Caco-2 (cell line): ENCODE data around the gene H6PD. TPM values are rescaled to one million over a fixed set of nuclear protein-coding genes. Genes with fewer than 3 reads are reported as not detected.

ENCODE experiments used
- BruUV-seq: library from RNA; stranded (reverse); fragments of 400-500 nt; replicated peaks from 2 replicates; lab custom pipeline; 2021; lab: Mats Ljungman, UMichigan
- CTCF ChIA-PET: fragments of 300-600 bp; sonication (Branson Sonifier 250); formaldehyde crosslinking; loops from one replicate; lab custom pipeline; 2022; ENCODE audit warnings: antibody characterized with exemption; lab: Charles Lee
- POLR2A ChIA-PET: fragments of 300-600 bp; sonication (Branson Sonifier 250); formaldehyde crosslinking; loops from one replicate; lab custom pipeline; 2022; ENCODE audit warnings: antibody characterized with exemption; lab: Charles Lee
- DNase-seq, 2 experiments: peaks; one replicate each; pipeline versions ENCODE4 v3.0.0 to v3.0.0-alpha.2; 2020 to 2022
- H3K27me3 ChIP-seq: replicated peaks from 2 replicates; pipeline ENCODE4 v1.6.0; 2011; ENCODE audit warnings: low read length; ENCODE audit not compliant: control insufficient read depth, insufficient read depth
- H3K36me3 ChIP-seq: 2 replicates; pipeline ENCODE4 v1.5.1; 2011; ENCODE audit warnings: low read length; ENCODE audit not compliant: control insufficient read depth, insufficient read depth
- H3K4me1 ChIP-seq: fragments of 250-450 bp; sonication (Bioruptor Pico); 2 replicates; pipeline ENCODE4 v1.5.1; 2020; ENCODE audit warnings: mild to moderate bottlenecking
- H3K4me3 ChIP-seq: 2 replicates; pipeline ENCODE4 v1.5.1; 2011; ENCODE audit warnings: low read depth, mild to moderate bottlenecking, control low read depth, low read length
- H3K9me3 ChIP-seq: fragments of 250-450 bp; sonication (Bioruptor Pico); 2 replicates; pipeline ENCODE4 v1.5.1; 2020; ENCODE audit warnings: mild to moderate bottlenecking, moderate library complexity
- H3K27ac Mint-ChIP-seq: one replicate; pipeline ENCODE4 v1.8.0; 2022; ENCODE audit warnings: mixed read lengths; ENCODE audit not compliant: unreplicated experiment
- H3K27me3 Mint-ChIP-seq: one replicate; pipeline ENCODE4 v1.8.0; 2022; ENCODE audit warnings: mixed read lengths; ENCODE audit not compliant: insufficient read depth, unreplicated experiment
- H3K36me3 Mint-ChIP-seq: one replicate; pipeline ENCODE4 v1.8.0; 2022; ENCODE audit warnings: mild to moderate bottlenecking, mixed read lengths; ENCODE audit not compliant: insufficient read depth, unreplicated experiment
- H3K4me1 Mint-ChIP-seq: one replicate; pipeline ENCODE4 v1.8.0; 2022; ENCODE audit warnings: low read depth, mixed read lengths; ENCODE audit not compliant: unreplicated experiment
- H3K4me3 Mint-ChIP-seq: one replicate; pipeline ENCODE4 v1.8.0; 2022; ENCODE audit warnings: mild to moderate bottlenecking, moderate library complexity, mixed read lengths; ENCODE audit not compliant: unreplicated experiment
- H3K9me3 Mint-ChIP-seq: one replicate; pipeline ENCODE4 v1.8.0; 2022; ENCODE audit warnings: mixed read lengths; ENCODE audit not compliant: unreplicated experiment
- intact Hi-C: fragments of 100-400 bp; cut with micrococcal nuclease; formaldehyde crosslinking; loops from one replicate; pipeline ENCODE4 v1.10.0; 2022; ENCODE audit not compliant: unreplicated experiment
- total RNA-seq: library from RNA; stranded (reverse); gene quantifications from 2 replicates; pipeline ENCODE4 v1.2.3, GENCODE V29; 2022
- TF ChIP-seq, protein P1 (sequence below), 2 experiments: fragments of 200-600 bp in 1 of 2; IDR thresholded peaks; 1 replicate in 1 of 2; 2 replicates in 1 of 2; pipeline versions ENCODE4 v1.5.1 to v1.8.0; 2011 to 2022; ENCODE audit warnings: antibody characterized with exemption in 1 of 2, control low read depth in 1 of 2, inconsistent platforms in 1 of 2, low read depth in 1 of 2, low read length in 1 of 2, mild to moderate bottlenecking in 1 of 2, moderate library complexity in 1 of 2; ENCODE audit not compliant: insufficient read depth in 1 of 2, severe bottlenecking in 1 of 2, unreplicated experiment in 1 of 2

Gene H6PD
- total RNA-seq, 1 experiment from 2014 or later, result 13.0 TPM

DNA sequence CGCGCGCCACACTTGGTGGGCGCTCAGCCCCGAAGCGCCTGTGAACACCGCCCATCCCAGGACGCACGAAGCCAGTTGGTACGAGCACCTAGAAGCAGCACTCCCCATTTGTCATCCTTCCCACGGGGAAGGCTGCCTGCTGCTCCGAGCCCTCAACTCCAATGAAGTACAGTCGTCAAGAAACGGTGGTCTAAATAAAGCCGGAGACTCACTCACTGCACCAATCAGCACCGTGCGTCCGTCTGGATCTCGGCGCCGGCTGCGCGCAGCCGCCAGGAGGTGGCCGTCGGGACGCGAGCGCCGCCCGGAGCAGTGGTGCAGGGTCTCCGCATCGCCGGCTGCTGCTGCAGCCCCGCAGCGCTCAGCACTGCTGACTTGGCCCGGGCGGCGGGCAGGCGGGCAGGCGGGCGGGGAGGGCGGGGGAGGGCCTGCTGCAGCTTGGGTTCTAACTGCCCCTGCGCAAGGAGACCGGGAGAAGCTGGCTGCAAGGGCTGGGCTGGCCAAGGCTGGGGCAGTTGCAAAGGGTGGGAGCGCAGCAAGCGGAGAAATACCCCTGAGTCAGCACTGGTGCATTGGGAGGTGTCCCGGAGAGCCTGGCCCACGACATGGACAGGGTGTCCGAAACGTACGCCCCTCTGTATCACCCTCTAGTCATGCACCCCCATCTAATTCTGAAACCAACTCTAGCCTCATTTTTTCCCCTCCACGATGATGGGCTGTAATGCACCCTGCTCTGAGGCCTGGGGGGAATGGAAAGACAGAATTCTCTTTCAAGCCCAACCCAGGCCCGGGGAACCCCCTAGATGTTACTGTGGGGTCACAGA lies 35.8 kb upstream of the H6PD start:
- Mint-ChIP-seq H3K4me1 (no peaks in the 10 kb centered on the region), H3K27ac (no peak overlapping the region), H3K4me3 (no peak overlapping the region), H3K9me3 (no peaks in the 10 kb centered on the region), H3K36me3 (no peaks in the 10 kb centered on the region), H3K27me3 (no peaks in the 10 kb centered on the region)
- no TSS peak for BruUV-seq
- ChIA-PET POLR2A (no interaction called here), CTCF (no interaction called here)
- intact Hi-C loops, result no loop called here
- H3K4me3 ChIP-seq, result no peak overlapping the region
- H3K27me3 ChIP-seq, result no peaks in the 10 kb centered on the region
- no peaks in the 10 kb centered on the region for H3K36me3 ChIP-seq
- no peaks in the 10 kb centered on the region for H3K9me3 ChIP-seq
- TF ChIP-seq, protein P1, sequence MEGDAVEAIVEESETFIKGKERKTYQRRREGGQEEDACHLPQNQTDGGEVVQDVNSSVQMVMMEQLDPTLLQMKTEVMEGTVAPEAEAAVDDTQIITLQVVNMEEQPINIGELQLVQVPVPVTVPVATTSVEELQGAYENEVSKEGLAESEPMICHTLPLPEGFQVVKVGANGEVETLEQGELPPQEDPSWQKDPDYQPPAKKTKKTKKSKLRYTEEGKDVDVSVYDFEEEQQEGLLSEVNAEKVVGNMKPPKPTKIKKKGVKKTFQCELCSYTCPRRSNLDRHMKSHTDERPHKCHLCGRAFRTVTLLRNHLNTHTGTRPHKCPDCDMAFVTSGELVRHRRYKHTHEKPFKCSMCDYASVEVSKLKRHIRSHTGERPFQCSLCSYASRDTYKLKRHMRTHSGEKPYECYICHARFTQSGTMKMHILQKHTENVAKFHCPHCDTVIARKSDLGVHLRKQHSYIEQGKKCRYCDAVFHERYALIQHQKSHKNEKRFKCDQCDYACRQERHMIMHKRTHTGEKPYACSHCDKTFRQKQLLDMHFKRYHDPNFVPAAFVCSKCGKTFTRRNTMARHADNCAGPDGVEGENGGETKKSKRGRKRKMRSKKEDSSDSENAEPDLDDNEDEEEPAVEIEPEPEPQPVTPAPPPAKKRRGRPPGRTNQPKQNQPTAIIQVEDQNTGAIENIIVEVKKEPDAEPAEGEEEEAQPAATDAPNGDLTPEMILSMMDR (IDR thresholded peaks at IDR 0.05; ENCODE audit: insufficient read depth in 1 of 2, low read depth in 1 of 2, low read length in 1 of 2, severe bottlenecking in 1 of 2, unreplicated experiment in 1 of 2), result no peak
- H3K4me1 ChIP-seq, result peaks cover 16% of the 10 kb centered on the region
- no peak for DNase-seq

DNA sequence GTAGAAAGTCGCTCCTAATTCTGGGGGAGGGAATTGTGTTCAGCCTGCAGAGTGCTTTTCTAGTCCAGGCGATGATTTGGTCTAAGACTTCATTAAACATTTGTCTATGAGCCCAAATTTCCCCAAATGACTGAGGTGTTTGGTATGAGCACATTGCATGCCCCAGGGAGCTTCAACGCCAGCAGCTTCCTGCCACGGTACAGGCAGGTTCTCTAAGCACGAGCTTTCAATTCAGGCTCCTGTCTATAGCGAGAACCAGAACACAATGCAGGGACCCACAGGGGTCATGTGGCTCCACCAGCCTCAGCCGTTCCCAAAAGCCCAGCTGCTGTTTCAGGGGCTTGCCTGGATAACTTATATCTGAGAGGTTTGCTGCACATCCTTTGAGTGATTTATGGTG lies 34.1 kb upstream of the H6PD start:
- Mint-ChIP-seq H3K27ac (no peak overlapping the region), H3K9me3 (no peaks in the 10 kb centered on the region), H3K27me3 (no peaks in the 10 kb centered on the region), H3K4me3 (no peak overlapping the region), H3K4me1 (peaks cover 5% of the 10 kb centered on the region), H3K36me3 (no peaks in the 10 kb centered on the region)
- BruUV-seq, result no TSS peak
- H3K27me3 ChIP-seq, result no peaks in the 10 kb centered on the region
- TF ChIP-seq, protein P1 (IDR thresholded peaks at IDR 0.05; ENCODE audit: insufficient read depth in 1 of 2, low read depth in 1 of 2, low read length in 1 of 2, severe bottlenecking in 1 of 2, unreplicated experiment in 1 of 2), result no peak
- peaks cover 27% of the 10 kb centered on the region for H3K4me1 ChIP-seq
- intact Hi-C loops, result no loop called here
- no peak for DNase-seq
- no peaks in the 10 kb centered on the region for H3K36me3 ChIP-seq
- CTCF ChIA-PET, result interaction anchor here (1.2 to 1.5 kb wide), 2 partner anchors 34 to 237 kb away, joined by 3 to 4 read pairs; partner anchors contain the start of gene H6PD
- POLR2A ChIA-PET, result no interaction called here
- H3K4me3 ChIP-seq, result no peak overlapping the region
- H3K9me3 ChIP-seq, result no peaks in the 10 kb centered on the region

DNA sequence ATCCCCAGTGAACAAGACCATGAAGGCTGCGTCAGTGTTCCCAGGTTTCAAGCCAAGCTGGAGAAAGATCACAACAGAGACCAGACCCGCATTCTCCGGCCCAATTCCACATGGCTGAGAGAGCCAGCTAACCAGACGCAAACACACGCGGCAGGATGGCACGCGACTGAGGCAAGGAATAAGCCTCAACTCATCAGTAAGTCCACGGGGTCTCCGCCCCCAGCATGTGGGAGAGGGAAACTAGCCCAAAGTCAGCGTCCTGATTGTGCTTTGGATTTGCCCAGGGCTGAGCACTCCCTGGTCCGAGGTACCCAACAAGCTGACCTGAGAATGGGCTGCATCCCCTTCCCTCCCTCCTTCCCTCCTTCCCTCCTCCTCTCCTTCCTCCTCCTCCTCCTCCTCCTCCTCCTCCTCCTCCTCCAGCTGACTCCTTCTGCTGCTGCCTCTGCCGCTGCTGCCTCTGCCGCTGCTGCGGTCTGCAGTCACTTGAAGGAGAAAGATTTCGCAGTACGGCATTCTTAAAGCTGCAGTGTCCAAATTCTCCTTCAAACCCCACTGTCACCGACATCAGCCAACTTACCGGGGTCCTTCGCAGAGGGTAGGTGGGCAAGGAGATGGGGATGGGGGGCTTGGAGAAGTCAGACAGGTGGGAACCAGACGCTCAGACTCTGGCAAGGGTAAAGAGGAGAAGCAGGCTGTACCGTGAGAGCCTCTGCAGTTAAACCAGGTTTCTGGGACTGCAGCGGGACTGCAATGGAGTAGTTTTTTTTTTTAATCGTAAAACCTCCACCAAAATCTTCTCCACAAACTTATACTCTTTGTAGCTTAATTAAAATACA lies 33.0 kb upstream of the H6PD start:
- Mint-ChIP-seq H3K27ac (no peak overlapping the region), H3K27me3 (no peaks in the 10 kb centered on the region), H3K9me3 (no peaks in the 10 kb centered on the region), H3K4me1 (peaks cover 5% of the 10 kb centered on the region), H3K36me3 (no peaks in the 10 kb centered on the region), H3K4me3 (peak overlapping the region; percentile 75)
- TF ChIP-seq, protein P1 (IDR thresholded peaks at IDR 0.05; ENCODE audit: insufficient read depth in 1 of 2, low read depth in 1 of 2, low read length in 1 of 2, severe bottlenecking in 1 of 2, unreplicated experiment in 1 of 2), result no peak
- peak in 1 of 2 experiments; percentile 15 for DNase-seq
- intact Hi-C loops, result no loop called here
- no TSS peak for BruUV-seq
- peaks cover 21% of the 10 kb centered on the region for H3K4me1 ChIP-seq
- no peaks in the 10 kb centered on the region for H3K36me3 ChIP-seq
- H3K9me3 ChIP-seq, result no peaks in the 10 kb centered on the region
- CTCF ChIA-PET, result interaction anchor here (0.6 to 1.5 kb wide), 7 partner anchors 33 to 614 kb away, joined by 3 to 7 read pairs (median 3); partner anchors contain the start of gene H6PD
- no peaks in the 10 kb centered on the region for H3K27me3 ChIP-seq
- POLR2A ChIA-PET, result interaction anchor here (0.6 kb wide), 1 partner anchor 286 kb away, joined by 13 read pairs; no protein-coding TSS in a partner anchor
- peak overlapping the region; percentile 20 for H3K4me3 ChIP-seq
